Stimulated activated CD4-positive, alpha-beta T cell treated with anti-CD3 and anti-CD28 coated beads, Interleukin-1b, Interleukin-23, amount 100 ng/mL, for 4 hours (primary cell): ENCODE results near the gene TM2D1.
A peak's percentile ranks its signal among the peaks of the same experiment; 100 is the strongest.

ENCODE experiments used
- DNase-seq, 2 donors: peaks; one replicate each; pipeline ENCODE4 v3.0.0-alpha.2; 2020; ENCODE audit warnings: low read depth in 2 of 2

TM2D1 gene

DNA sequence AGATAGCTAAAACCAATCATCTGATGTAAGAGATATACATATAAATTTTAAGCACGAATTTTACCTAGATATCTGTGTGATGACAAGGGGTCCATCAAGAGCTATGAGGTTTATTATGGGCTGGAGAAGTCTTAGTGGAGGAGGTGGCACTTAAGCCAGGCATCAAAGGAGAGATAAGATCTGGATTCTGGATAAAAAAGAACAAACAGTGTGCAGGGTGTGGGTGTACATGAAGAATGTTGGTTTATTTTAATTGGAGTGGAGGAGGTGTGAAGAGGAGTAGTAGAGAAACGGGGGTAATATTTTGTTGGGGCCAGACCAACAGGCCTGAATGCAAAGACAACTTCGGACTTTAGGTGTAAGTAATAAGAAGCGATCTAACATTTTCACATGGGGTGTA, 80.6 kb downstream of the TM2D1 start:
- DNase-seq: no peak

DNA sequence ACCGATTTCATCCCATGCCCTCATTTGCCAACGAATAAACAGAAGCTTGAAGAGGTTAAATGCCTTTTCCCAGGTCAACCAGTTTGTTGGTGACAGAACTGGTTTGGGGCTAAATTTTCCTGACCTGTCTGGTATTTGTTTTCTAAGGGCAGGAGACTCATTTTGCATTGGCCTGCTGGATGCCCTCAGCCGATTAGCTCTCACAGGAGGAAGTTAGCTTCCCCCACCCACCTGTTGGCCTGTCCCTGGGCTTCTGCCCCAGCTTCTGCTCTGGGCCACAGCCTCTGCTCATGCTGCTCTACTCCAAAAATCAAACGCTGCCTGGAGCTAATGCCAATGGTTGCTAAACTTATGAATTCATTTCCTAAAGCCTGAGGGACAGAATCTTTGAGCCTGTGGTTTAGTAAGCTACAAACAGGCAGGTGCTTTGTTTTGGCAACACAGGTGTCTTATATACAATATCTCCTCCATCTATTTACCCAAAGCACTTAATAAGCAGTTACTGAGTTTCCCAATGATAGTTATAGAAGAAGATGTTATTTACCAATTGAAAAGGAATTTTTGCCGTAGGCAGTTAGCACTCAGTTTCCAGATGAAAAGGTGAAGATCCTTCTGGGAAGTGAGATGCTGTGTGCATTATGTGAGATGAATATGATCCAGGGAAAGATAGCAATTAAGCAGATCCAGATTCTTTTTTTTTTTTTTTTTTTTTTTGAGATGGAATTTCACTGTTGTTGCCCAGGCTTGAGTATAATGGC, 82.3 kb downstream of the TM2D1 start:
- no peak for DNase-seq

DNA sequence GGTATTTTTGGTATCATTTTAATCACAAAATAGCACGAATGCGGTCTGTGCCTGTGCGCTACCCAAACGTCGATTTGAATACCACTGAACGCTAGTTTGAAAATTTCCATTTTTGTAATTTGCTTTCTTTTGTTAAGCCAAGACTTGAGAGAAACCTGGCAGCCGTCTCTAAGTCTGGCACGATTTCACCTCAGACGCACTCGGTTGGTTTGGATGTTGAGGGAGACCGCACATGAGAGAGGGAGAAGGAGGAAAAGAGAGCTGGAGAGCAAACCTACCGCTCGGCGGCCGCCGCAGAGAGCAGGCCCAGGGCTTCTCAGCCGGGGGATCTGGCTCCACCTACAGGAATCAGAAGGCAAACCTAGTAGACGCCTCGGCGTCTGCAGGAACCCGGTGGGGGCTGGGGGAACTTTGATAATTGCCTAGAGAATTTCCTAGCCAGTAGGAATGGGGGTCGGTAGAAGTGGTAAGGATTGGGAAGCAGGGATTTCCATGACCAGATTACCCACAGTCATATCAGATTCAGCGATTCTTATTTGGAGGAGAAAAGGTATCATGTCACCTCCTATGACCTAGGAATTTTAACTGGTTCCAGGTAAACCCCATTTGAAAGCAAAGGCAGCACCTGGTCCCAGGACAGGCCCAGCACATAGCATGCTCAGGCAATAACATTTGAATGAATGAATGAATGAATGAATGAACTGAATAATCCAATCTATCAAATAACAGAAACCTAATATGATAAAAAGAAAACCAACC, 83.2 kb downstream of the TM2D1 start:
- peak; percentile 38 to 47 for DNase-seq

DNA sequence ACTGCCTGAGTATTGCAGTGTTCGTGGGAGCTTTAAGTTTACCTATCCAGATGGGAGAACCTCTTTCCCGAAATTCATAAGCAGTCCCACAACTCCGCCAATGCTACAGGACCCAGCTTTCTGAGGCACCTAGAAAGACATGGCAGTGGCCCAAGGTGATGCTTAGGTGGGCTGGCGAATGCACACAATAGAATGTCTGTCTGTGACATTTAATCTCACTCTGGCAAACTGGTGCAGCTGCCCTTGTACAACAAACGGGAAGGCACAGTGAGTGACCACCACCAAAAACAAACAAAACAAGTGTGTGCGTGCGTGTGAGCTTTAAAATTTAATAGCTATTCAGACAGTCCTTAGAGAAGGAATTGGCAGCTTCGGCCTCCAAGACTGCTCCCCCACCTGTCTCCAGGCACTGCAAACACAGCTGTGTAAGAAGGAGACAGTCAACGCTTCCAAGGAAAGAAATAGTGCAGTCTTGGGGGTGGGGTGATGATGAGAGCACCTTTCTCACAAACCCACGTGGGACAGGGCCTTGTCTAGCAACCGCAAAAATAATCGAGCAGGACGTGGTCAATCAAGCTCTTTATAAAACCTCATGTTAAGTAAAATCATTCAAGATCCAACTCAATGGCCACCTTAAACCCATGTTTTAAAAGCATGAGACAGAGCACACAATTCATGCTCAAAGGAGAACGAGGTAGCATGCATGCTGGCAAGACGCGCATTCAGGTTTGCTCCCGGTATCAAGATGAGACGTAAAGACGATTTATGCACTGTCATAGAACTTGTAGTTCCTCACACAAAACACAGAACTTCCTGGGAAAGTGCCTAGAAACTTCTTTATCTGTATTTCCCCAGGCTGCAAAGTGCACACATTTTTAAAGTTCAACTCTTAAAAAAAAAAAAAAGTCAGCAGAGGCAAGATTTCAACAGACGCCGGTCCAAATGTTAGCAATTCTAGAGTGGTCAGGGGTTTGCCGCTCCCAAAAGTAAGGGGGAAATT, 84.1 kb downstream of the TM2D1 start:
- no peak for DNase-seq

DNA sequence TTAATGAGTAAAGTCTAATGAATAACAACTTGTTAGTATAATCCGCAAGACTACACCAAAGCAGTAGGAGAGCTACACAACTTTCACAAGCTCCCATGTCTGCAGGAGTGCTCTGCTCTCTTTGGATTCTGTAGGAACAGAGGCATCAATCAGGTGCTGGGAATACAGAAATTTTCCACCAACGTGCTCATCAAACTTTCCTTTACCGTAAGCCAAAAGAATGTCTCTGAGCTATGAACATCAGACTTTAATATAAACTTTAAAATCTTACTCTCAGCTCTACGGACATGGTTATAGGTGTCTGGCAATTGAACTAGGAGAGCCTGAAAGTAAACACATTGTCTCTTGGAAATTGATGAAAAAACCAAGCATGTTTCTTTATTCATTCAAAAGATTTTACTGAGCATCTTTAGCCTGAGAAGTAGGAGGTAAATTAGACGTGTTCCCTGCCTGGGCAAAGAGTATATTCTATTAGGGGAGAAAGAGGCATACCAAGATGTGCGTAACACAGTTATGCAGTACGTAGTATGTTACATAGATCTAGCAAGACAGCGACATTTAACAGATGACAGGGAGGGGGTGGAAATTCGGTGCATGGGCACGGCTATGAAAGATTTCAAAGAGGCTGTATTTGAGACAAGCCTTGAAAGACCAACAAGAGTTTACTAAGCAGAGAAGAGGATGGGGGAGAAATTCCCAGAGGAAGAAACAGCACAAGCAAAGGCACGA, 85.2 kb downstream of the TM2D1 start:
- DNase-seq: no peak

DNA sequence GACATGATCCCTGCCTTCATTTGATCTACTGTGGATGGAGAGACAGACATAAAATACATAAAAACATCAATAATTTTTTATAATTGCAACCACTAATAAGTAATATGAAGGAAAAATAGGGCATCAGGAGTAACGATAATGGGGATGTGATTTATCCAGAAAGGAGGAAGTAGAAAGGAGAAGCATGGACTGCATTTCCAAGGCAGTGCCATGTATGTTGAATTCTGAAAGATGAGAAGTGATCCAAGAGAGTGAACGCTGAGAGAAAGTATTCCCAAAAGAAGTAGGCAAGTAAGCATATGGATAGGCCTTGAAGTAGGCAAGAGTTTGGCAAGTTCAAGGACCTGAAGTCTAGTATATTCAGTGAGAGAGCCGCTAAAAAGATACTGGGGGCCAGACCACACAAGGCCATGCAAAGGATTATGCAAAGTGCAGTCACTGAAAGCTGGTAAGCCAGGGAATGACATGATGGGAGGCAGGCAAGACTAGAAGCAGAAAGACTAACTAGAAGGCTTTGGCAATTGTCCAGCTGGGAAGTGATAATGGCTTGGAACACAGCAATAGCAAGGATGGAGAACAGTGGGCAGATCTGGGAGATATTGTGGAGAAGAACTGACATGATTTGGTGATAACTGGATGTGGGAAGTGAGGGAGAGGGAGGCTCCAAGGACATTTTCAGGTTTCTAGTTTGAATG, 85.9 kb downstream of the TM2D1 start:
- DNase-seq: no peak

DNA sequence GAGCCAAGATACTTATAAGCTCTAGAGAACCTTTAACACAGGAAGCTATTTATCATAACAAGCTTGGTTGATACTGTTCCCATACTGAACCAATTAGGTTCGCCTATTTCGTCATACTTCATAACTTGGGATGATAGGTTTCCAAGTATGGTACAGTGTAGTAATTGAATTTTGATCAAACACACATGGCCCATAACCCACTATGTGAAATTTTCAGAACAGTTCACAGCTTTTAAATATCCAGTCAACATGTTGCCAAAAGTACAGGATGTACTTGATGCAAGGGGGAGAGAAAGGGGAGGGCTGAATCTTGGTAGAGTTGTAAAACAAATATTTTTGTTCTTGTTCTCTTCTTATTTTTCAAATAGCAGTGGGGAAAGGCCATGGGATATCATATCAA, 86.6 kb downstream of the TM2D1 start:
- DNase-seq: no peak

DNA sequence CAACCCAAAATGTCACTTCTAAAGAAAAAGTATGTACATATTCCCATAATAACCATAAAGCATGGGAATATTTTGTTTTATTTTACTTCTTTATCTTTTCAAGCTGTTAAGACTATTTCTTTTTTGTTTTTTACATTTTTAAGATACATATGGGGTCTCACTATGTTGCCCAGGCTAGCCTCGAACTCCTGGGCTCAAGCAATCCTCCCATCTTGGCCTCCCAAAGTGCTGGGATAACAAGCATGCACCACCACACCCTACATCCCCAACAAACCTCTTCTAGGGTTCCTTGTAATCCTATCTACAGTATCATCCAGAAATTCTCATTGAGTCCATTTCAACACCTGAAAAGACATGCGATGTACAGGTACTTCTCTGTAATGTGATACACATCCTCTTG, 87.5 kb downstream of the TM2D1 start:
- DNase-seq: no peak

DNA sequence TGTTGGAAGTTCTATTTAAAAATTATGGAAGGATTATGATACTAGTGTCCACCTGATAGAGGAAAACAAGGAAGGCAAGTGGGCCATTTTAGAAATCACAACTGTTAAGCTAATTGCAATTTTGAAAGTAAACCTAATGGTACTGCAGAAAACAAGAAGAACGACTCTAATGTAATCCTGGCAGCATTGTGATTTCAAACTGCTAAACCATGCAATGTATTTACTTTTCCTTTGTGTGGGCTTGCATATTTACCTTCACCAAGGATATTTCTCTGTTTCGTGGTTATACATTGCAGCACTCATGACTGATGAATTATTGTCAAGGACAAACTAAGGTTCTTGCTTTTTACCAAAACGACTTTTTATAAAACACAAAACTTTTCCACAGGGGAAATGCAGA, 88.1 kb downstream of the TM2D1 start:
- no peak for DNase-seq

DNA sequence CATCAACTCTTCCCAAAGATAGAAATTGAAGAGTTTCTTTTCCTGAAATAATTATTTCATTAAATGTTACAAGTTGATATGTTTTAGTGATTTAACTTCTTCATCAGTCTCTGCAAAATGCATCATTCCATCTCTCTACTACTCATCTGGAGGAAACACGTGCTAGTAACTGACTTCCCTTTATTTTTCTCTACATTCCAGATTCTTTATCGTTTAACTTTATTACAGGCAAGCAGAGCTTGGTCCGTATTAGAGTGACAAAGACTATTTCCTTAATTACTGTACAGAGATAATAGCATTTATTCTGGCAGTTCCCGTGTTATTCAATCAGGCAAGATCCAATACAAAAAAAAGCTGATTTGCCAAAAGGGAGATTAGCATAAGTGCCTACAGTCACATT, 88.6 kb downstream of the TM2D1 start:
- DNase-seq: no peak

DNA sequence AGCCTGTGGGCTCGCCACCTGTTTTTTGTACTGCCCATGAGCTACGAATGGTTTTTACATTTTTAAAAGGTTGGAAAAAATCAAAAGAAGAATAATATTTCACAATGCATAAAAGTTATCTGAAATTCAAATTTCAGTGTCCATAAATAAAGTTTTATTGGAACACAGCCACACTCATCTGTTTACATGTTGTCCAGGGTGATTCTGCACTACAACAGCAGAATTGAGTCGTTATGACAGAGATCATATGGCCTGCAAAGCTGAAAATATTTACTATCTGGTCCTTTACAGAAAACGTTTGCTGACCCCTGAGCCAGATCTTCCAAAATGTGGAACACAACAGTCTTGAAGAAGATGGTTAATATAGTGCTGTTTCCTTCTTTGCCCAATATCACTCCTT, 89.4 kb downstream of the TM2D1 start:
- no peak for DNase-seq

DNA sequence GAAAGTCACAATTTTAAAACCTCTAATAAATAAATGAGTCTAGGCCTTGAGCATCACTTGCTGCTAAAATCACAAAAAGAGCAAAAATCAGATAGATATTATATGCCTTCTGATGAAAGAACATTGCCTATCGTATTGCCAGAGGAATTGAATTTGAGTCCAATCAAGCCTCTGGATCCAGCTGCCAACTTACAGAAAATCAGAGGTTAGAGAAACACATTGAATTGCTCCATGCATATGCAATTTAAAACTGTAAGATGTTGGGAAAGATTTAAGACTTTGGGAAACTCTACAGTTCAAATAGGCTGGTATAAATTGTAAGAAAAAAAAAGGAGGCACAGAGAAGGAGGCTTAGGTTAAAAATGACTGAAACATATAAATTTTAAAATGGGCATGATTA, 93.5 kb downstream of the TM2D1 start:
- no peak for DNase-seq
